Hindlimb muscle (tissue), 1 donor: ENCODE results near the gene PRDM16. TPM values are rescaled to one million over a fixed set of nuclear protein-coding genes. Genes with fewer than 3 reads are reported as not detected.
"Not testable (repeated sequence)": the region's sequence is repeated elsewhere in the genome, so short reads cannot be mapped to it uniquely, and the experiment has no call there.

ENCODE experiments used
- DNase-seq: peaks from one replicate; pipeline ENCODE4 v3.0.0-alpha.2; 2013
- polyA plus RNA-seq: library from polyadenylated mRNA; unstranded; fragments of 120-200 nt; gene quantifications from one replicate; pipeline ENCODE4 v1.2.1, GENCODE V29; 2013; ENCODE audit not compliant: insufficient read length

The PRDM16 gene
- polyA plus RNA-seq, 1 donor = 0.80 TPM

DNA sequence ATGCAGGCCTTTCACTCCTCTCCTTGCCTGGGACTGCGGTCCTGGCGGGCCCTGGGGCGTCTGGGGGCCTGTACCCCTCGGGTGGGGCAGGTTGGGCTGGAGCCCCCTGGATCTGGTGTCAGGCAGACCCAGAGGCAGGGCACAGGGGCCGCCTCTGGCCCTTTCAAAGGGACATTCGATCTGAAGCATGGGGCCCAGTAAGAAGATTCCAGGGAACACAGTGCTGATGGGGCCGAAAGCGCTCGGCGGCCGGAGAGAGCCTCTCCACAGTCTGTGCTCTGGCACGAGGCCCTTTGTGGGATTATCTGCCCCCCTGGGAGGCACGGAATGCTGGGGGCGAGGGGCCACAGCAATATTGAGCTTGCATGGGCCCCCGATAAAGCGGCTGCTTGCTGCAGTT, 15.2 kb downstream of the PRDM16 start:
- DNase-seq = no peak

DNA sequence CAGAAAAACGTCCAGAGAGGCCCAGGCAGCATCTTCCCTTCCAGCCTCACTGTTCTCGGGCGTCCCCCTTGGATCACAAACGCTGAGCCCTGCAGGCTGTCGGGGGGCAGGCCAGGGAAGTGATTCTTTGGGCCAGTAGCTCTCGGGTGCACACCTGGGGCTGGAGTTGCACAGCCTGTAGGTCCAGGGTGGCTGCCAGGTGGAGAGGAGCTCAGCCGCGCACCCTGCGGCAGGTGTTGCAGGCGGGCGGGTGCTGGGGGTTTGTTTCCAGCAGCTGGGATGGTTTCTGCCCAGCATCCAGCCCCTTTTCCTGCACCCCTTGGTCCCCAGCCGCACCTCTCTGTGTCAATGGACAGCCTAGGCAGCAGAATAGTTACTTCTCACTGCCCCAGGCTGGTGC, 15.7 kb downstream of the PRDM16 start:
- no peak for DNase-seq

DNA sequence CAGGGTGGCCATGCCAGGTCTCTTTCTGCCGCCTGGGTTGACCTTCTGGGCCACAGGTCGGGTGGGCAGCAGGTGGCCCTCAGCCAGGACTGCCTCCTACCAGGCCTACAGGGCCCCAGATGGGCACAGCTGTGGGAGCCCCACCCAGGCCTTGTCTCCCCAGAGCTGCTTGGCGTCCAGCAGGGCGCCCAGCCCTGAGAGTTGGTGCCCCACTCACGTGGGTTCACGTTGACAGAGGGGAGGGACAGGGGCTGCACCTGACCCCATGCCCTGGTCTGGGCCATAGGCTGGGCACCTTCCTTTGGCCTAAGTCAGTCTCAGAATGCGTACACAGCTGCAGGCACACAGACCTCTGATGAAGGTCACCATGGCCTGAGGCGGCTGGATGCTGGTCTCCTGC, 16.7 kb downstream of the PRDM16 start:
- DNase-seq = no peak

DNA sequence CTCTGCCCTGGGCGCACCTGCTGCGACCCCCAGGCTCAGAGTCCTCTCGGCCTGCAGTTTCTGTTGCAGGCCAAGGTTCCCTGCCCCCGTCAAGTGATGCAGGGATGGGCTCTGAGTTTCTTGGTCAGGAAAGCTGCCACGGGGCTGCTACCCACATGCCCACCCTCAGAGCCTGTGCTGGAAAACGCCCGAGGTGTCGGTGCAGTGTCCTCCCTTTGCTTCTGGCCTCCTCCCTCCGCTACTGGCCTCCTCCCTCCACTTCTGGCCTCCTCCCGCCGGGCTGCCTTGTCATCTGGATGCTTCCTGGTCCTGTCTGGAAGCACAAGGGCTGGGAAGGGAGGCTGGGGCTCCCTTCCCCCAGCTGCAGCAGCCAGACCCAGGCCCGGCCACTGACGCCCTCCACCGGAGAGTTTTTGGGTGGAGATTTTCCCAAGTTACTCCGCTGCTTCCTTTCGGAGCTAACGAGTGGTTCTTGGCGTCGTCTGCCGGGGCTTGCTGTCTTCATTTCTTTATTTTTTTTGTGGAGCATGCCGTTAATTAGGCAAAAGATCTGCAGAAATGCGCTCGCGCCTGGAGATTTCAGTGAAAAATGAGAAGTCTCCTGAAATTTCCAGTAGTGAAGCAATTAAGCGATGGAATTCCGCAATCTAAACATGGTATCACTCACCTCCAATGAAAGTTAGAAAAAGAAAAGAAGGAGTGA, 17.4 kb downstream of the PRDM16 start:
- no peak for DNase-seq

DNA sequence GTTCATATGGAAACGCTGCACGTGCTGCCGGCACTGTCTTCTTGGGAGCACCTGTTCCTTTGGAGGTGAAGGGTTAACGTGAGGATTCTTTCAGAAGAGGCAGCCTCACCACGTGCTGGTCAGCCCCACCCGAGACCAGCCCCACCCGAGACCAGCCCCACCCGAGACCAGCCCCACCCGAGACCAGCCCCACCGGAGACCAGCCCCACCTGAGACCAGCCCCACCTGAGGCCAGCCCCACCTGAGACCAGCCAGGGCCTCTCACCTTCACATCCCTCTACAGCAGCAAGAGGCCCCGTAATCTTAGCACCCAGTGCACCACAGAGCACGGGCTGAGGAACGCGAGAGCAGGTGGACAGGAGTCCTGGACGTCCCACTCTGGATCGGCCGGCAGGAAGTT, 18.0 kb downstream of the PRDM16 start:
- no peak for DNase-seq

DNA sequence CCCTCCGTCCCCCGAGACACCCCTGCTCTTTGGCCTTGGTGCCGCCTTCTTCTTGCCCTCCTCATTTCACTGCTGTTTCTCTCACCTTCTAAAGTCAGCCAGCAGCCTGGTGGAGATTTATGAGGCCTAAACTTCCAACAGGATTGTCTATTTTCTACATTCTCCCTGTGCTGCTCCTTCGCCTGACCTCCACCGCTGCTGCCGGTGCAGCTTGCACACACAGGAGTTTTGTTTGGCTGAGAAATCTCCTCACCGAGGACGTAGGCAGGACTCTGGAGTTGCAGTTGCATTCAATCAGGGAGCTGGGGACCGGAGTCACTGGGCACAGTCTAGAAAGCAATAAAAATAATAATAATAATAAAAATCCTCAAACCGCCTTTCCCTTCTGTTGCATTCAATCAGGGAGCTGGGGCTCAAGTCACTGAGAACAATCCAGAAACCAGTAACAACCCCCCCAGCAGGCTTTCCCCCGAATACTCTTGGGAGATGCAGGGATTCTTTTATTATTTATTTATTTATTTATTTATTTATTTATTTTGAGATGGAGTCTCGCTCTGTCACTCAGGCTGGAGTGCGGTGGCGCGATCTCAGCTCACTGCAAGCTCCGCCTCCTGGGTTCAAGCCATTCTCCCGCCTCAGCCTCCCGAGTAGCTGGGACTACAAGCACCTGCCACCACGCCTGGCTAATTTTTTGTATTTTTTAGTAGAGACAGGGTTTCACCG, 19.1 kb downstream of the PRDM16 start:
- DNase-seq = not testable (repeated sequence)

DNA sequence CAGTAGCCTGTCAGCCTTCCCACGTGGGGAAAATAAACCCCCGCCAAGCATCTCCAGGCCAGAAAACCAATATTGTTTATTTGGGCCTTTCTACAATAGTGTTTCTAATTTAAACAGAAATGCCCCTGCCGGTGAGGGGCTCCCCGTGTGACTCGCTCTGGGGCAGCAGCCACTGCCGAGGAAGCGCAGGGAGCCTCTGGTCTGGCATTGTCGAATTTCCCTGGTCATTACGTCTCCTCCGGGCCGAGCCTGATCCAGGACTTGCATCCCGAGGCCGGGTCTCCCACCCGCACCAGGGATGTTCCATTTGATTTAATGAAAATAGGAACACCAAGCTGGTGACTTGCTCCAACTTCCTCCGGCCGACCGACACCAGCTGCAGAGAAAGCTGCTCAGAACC, 20.5 kb downstream of the PRDM16 start:
- DNase-seq = no peak

DNA sequence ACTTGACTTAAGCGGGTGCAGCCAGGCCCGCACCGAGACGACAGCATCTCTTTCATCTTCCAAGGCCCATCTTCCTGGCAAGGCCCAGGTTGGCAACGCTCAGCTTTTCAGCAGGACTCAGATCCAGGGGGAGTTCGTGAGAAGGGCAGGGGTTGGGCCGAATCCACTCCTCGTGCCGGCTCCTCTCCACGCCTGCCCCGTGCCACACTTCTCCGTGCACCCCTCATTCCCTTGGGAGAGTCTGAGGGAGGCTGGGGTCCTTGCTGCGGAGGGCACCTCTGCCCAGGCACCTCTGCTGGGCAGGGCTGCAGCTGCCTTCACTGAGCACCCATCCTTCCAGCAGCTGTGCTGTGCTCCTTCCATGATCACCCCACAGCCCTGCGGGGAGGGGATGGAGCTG, 22.3 kb downstream of the PRDM16 start:
- no peak for DNase-seq

DNA sequence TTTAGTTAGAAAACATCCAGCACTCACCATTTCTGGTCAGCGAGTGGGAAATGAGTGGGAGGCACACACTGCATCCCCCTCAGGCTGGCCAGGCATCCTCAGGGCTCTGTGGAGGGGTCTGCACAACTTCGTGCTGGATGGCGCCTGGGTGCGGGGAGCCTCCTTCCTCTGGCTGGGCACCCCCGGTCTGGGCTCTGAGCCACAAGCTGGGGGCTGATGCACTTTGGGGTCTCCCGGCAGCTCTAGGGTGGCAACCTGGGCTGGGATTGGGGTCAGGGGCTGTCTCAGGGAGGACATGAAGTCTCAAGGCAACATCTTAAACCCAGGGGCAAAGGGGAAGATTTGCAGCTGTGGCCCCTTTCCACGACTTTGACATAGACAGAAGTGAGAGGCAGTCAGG, 23.5 kb downstream of the PRDM16 start:
- no peak for DNase-seq

DNA sequence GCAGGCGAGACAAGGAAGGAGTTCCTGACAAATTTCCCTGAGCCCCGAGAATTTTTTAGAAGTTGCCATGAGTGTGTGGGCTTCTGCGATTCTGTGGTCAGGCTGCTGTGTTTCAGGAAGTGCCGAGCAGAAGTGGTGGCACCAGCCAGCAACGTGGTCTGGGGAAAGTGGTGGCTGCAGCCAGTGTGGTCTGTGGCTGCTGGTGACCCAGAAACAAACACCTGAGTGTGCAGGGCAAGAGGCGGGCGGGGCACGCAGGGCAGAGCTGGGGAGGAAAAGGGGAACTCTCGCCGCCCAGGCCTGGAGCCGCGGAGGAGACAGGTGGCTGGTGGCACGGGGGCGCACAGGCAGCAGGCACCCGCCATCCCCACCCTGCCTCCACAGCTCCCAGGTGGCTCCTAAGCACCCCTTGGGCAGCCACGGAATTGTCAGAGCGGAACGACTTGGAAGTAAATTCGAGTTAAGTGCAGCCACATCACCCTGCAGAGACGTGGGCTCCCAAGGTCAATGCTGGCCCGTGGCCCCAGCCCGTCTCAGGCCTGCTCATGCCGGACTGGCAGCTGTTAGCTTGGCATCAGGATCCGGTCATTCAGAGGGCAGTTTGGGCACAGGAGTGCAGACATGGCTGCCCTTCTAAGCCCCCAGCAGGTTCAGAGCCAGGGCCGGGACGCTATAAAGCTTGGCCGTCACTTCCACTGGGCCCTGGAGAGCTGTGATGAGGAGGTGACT, 25.1 kb downstream of the PRDM16 start:
- no peak for DNase-seq

DNA sequence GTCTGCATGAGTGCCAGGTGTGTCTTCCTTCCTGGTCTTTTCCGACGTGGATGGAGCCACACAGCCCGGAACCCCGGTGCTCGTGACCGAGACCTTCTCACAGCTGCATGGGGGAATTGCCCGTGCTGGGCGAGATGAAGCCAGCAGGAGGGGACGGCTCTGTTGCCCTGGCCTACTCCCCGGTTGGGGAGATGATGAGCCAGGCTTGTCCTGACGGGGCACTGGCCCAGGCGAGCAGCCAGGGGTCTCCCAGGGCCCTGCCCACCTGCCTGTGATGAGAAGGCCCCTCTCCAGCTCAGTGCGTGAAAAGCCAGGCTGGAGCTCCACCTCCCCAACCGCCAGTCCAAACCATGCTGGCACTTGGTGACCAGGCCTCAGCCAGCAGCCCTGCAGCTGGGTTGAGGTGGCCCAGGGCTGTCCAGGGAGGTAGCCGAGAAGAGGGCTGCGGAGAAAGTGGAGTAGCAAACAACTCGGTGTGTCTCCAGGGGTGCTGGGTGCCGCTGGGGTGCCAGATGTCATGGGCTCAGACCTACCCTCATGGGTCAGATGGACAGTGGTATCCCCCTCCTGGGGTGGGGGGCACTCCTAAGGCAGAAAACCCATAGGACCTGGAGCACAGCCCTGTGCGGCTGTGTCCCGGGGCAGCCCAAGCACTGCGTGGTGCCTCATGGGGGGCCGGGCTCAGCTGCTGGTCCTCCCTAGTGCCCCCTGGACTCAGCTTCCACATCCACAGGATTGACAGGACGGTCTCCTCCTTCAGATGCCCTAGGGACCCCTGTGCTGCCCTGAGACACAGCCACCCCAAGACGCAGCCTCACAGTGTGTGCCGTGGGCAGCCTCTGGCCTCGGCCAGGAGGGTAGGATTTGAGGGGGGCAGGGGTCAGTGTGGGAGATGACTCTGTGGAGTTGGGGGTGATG, 26.1 kb downstream of the PRDM16 start:
- DNase-seq = no peak

DNA sequence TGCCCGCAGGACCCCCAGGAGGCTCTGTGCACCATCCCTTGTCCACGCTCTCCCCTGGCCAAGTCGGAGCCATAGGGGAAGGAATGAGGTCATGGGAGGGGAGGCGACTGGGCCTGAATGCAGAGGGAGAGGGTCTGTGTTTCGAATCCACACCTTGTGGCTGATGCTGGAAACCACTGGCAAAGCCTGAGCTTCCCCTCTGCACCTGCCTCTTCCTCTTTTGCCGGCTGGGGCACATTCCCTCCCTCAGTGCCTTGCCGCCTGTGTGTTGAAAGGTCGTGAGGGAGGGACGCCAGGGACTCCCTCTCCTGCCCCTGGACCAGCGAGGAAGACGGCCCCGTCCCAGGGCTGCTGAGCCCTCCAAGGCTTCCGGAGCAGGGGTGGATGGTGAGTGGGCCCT, 27.3 kb downstream of the PRDM16 start:
- no peak for DNase-seq

DNA sequence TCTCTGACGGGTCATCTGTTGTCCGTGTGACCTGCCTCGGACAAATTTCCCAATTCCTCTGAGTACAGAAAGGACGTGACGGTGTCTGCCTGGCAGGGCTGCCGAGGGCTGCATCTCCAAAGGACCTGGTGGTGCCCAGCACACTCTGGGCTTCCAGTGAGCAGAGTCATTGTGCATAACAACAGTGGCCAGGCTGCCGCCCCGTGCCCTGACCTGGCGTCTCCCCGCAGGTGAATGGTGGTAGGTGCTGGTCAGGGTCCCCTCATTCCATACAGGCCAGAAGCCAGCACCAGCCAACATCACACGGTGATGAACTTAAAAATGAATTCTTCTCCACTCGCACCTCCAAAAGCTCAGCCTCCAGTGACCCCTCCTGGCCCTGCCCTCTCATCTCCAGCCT, 28.2 kb downstream of the PRDM16 start:
- DNase-seq = no peak

DNA sequence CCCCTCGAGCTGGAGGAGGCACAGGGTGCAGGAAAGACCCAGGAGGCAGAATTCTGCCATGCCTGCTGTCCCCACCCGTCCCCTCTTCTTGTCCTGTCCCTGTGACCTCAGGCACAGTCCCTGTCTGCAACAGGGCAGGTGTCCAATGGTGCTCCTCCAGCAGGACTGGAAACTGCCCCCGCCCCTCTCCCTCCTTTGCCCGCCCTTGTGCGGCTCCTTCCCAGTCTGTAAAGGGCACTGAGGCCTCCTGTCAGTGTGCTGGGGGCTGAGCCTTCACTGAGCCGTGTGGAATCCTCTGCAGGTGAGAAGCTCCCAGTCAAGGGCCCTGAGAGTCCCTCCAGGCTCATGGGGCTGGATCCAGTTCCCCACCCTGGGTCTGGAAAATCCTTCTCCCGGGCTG, 28.9 kb downstream of the PRDM16 start:
- no peak for DNase-seq

DNA sequence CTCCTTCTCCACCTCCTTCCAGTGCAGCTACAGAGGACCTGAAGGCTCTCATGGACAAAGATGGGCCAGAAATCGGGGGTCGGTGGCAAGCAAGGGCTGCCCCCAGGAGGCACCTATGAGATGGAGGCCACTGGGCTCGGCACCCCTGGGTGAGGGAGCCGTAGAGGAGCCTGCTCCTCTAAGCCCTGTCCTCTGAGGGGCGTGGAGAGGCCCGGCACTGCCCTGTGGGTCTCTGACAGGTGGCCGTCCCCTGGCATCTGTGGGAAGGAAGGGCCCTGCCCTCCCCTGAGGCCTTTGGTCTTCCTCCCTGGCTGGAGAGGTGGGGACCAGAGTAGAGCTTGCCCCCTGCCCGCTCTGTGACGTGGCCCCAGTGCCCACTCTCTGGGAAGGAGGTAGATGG, 30.9 kb downstream of the PRDM16 start:
- no peak for DNase-seq

DNA sequence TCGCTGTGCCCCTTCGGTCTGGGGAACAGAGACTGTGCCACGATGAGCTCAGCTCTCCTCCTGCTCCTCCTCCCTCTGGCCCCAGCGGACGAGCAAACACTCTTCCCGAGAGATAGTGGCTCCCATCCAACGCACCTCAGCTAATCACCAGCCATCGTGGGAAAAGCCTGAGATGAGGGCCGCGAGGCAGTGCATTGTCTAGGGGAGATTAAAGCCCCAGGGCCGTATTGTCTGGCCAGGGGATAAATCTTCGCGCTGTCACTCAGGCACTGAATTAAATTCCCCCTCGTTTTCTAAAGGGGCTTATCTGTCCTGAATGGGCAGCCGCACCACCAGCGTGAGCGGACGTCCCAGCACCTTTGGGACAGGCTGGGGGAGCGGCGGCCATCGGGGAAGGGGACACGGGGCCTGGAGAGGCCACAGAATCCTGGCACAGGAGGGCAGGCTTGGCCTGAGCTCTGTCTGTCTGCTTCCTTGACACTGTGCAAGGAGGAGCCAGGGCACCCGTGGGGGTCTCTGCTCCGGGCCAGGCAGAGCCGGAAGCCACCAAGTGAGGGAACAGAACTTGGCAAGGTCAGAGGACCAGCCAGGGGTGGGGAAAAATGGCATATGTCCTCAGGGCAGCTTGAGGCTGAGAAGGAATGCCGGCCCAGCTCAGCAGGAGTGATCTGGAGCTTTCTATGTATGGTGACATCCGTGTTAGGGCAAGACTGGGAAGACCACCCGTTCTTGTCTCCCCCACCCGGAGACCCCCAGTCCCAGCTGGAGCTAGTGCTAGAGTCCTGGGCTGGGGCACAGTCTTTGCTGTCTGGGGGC, 32.3 kb downstream of the PRDM16 start:
- no peak for DNase-seq

DNA sequence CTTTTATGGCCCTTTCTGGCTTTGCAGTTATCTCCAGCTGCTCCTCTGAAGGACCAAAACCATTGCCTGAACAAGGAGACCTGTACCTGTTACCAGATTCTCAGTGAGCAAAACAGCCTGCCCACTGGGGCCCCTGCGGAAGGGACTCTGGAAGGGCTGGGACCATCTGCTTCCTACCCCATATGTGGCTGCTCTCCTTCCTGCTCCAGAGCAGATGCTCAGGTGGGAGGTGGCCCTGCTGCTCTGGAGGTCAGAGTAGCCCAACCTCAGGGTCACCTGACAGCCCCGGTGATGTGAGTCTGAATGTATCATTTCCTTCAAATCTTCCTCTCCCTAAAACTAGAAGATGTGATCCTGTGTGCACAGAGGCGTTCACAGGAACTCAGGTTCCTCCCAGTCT, 33.6 kb downstream of the PRDM16 start:
- no peak for DNase-seq

DNA sequence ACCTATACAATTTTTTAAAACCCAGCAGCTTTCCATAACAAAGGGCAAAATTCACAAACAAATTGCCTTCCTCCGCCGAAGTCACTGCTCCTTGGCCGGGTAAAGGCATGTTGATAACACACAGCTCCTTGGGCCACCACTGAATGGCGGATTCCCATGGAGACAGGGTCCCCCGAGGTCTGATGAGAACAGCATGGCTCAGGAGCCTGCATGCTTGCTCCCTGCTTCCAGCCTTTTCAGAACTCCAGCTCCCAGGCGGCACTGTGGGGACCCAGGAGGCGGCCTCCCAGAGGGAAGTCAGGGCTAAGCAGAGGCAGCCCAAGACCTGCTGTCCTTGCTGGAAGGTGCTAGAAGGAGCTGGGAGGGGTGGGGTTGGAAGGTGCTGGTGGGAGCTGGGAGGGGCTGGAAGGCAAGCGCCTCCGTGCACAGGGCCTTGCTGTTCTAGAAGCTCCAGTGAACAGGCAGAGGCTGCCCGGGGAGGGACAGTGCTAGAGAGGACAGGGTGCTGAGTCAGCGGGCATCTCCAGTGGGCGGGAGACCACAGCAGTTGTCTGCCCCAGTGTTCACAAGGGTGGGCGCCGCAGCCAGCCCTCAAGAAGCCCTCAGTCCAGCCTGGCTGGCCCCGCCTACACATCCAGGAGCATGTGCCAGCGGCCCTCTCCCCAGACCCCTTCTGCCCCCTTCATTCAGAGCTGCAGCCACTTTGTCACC, 35.1 kb downstream of the PRDM16 start:
- no peak for DNase-seq

DNA sequence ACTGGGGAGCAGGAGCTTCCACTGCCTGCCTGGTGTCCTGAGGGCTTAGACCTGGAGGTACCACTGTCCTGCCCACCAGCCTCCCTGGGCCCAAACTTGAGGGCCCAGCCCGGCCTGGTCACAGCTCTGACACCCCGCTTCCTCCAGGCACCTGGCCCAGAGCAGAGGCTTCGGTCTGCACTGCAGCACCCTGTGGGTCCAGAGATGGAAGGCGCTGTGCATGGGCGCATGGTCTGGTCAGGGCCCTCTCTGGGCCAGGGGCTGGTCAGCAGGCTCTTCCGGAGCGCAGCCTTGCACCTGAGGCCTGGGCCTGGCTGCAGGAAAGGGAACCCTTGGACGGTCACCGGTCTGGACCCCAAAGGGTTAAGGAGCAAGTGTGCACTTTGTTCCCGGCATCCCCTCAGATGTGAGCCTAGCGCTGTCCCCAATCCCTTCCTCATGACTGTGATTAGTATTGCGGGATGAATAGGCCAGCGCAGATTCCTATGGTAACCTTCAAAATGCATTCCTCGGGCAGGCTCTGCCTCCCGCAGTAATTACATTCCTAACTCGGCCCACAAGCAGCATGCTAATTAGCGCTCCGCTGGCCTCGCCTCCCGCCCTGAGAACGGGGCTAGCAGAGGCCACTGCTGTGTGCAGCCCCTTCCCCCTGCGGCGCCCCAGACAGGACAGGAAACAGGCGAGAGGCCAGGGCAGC, 36.3 kb downstream of the PRDM16 start:
- DNase-seq = no peak

DNA sequence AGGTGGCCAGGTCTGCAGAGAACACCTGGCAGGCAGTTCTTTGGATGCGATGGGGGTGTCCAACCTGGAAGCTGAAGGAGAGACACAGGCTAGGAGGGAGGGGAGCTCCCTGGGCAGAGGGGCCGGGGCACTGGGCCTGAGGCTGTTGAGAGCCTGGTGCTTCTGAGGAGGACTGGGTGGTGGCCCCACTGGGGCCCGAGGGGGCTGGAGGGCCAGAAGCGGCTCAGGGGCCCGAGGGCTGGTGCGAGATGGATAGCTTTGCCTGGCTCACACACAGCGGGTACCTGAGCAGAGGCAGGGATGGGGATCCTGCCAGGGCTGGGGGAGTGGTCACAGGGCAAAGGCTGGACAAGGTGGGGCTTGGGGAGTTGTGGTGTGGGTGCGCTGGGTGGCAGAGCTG, 37.2 kb downstream of the PRDM16 start:
- no peak for DNase-seq

DNA sequence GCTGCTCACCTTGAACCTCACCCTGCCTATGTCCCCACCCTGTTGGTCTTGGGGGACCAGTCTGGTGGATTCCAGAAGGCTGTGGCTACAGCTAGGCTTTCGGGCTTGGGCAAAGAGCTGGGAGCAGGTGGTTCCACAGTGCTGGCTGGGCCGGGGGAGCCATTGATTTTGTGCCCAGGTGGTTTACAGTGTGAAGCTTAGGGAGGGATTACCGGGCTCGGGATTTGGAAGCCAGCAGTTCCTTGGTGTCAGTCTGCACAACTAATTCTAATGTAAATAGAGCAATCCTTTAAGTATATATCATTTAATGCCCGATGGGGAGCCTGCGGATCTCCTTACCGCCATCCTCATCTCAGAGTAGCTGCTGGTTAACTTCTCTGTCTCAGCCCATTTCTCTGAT, 38.2 kb downstream of the PRDM16 start:
- DNase-seq = no peak
